Vagina (tissue), 2 donors: ENCODE measurements around the gene SLC44A1. TPM values are rescaled to one million over a fixed set of nuclear protein-coding genes. Genes with fewer than 3 reads are reported as not detected.

Experiments
- DNase-seq, 2 donors: peaks; one replicate each; pipeline ENCODE4 v3.0.0-alpha.2; 2017; ENCODE audit errors: extremely low spot score in 2 of 2
- H3K27ac ChIP-seq: fragments of 200-600 bp; sonication (generic); one replicate; pipeline ENCODE4 v1.5.1; 2019
- H3K27me3 ChIP-seq: fragments of 200-600 bp; sonication (generic); one replicate; pipeline ENCODE4 v1.5.1; 2019
- H3K36me3 ChIP-seq, 2 donors: fragments of 200-600 bp; sonication (generic); one replicate each; pipeline ENCODE4 v1.5.1; 2017 to 2019
- H3K4me1 ChIP-seq: fragments of 200-600 bp; sonication (generic); one replicate; pipeline ENCODE4 v1.5.1; 2019
- H3K4me3 ChIP-seq, 2 donors: fragments of 200-600 bp; sonication (generic); 1 replicate in 1 of 2; 2 replicates in 1 of 2; pipeline ENCODE4 v1.5.1; 2016 to 2019
- H3K9me3 ChIP-seq: fragments of 200-600 bp; sonication (generic); one replicate; pipeline ENCODE4 v1.5.1; 2019
- POLR2A ChIP-seq, 2 donors: fragments of 450-650 bp; IDR thresholded peaks; one replicate each; pipeline ENCODE4 v1.6.1; 2017; ENCODE audit warnings: antibody characterized with exemption in 2 of 2, mild to moderate bottlenecking in 2 of 2, moderate library complexity in 2 of 2
- POLR2AphosphoS5 ChIP-seq, 2 donors: sonication (generic); formaldehyde crosslinking; IDR thresholded peaks; one replicate each; pipeline ENCODE4 v1.9.0; 2017; ENCODE audit warnings: antibody characterized with exemption in 2 of 2, mild to moderate bottlenecking in 2 of 2, low read depth in 1 of 2; ENCODE audit not compliant: insufficient read depth in 1 of 2
- intact Hi-C: fragments of 100-400 bp; cut with DNase I; formaldehyde crosslinking; loops from one replicate; pipeline ENCODE4 v1.15.1; 2023
- total RNA-seq: library from RNA; depleted of rRNA; stranded (reverse); fragments of >200 nt; gene quantifications from one replicate; pipeline ENCODE4 v1.2.3, GENCODE V29; 2016
- TF ChIP-seq, protein P1 (sequence below), 3 experiments: fragments of 450-650 bp in 2 of 3; fragments of 200-600 bp in 1 of 3; sonication (generic) in 1 of 3; IDR thresholded peaks; one replicate each; pipeline ENCODE4 v1.5.1; 2017 to 2019; ENCODE audit warnings: antibody characterized with exemption in 3 of 3, mild to moderate bottlenecking in 2 of 3, moderate library complexity in 2 of 3

The SLC44A1 gene
- total RNA-seq, 1 donor from 2014 or later, result 67.3 TPM

DNA sequence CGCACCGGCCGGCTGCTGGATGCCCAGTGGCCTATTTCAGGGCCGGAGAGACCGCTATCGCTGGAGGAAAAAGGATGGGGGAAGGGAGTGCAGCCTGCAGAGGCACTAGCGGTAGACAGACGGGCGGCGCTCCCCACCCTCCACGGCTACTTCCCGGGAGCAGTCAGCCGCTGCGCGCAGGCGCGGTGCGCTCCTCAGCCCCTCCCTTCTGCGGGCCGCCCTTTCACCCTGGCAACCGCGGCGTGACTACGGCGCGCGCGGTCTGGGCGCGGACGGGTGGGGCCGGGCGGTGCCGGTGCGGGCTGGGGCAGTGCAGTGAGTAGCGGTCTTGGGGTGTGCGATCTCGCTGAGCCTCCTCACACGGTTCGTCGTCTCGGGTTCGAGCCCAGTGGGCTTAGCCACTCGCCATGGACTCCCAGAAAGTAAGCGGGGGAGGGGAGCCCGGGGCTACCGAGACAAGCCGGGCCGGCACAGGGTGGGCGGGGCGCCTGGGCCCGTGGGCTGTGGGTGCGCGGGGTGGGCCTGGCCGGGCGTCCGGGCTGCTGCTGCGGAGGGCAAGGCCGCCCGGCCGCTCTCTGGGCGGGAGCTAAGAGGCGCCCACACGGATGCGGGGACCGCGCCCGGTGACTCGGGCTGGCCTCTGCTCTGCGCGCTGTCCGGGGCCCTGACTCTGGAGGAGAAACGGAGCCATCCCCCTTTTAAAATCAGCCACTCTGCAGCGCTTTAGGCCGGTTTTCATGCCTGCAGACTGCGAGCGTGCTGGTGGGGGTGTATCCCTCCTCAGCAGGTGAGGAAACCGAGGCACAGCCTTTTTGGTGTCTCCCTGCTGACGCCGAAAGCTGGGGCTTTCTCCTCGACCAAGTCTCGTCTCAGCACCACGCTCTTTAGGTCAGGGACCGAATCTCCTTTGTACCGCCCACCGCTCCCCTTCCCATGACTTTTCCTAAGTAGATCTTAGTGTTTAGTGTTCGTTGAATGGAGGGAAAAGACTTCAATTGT lies 203.7 kb downstream of the SLC44A1 start, which contains the start of gene FSD1L:
FSD1L (plus strand) TSS at position 221 of the 999 bp plus-strand sequence; CDS start at position 408, 187 bp downstream.
- Histone ChIP-seq H3K4me1 (peaks cover 15% of the 10 kb centered on the region), H3K36me3 (no peaks in the 10 kb centered on the region), H3K4me3 (peak within 1 kb of the TSS; percentile 84 to 88), H3K27me3 (no peaks in the 10 kb centered on the region), H3K27ac (peak within 1 kb of the TSS; percentile 81), H3K9me3 (no peaks in the 10 kb centered on the region)
- DNase-seq, result no peak
- intact Hi-C loops, result no loop called here
- TF ChIP-seq, protein P1, sequence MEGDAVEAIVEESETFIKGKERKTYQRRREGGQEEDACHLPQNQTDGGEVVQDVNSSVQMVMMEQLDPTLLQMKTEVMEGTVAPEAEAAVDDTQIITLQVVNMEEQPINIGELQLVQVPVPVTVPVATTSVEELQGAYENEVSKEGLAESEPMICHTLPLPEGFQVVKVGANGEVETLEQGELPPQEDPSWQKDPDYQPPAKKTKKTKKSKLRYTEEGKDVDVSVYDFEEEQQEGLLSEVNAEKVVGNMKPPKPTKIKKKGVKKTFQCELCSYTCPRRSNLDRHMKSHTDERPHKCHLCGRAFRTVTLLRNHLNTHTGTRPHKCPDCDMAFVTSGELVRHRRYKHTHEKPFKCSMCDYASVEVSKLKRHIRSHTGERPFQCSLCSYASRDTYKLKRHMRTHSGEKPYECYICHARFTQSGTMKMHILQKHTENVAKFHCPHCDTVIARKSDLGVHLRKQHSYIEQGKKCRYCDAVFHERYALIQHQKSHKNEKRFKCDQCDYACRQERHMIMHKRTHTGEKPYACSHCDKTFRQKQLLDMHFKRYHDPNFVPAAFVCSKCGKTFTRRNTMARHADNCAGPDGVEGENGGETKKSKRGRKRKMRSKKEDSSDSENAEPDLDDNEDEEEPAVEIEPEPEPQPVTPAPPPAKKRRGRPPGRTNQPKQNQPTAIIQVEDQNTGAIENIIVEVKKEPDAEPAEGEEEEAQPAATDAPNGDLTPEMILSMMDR (IDR thresholded peaks at IDR 0.05), result peak in 1 of 3 experiments; percentile 12
- TF ChIP-seq POLR2AphosphoS5 (IDR thresholded peaks at IDR 0.05; ENCODE audit: insufficient read depth in 1 of 2, low read depth in 1 of 2), result peak in 1 of 2 donors; percentile 63
- no peak for TF ChIP-seq POLR2A (IDR thresholded peaks at IDR 0.05)

DNA sequence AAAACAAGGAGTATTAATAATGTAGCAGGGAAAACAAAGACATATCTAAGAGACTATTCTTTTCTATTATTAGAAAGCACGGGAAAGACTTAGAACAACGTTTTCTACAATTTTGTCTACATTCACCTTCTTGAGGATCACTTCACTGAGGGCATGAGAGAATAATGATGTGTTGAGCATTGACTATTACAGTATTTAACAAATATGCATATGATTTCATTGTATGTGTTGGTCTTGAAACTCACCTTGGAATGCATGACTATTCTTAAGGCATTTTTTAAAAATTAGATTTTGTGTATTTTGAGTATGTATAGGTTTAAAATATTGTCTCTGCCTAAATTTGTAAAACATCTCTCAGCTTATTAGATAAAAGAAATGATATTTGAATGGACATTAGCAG lies 204.6 kb downstream of the SLC44A1 start:
- H3K27me3 ChIP-seq, result no peaks in the 10 kb centered on the region
- H3K9me3 ChIP-seq, result no peaks in the 10 kb centered on the region
- peak overlapping the region; percentile 84 to 88 for H3K4me3 ChIP-seq
- TF ChIP-seq, protein P1 (IDR thresholded peaks at IDR 0.05), result no peak
- TF ChIP-seq POLR2AphosphoS5 (IDR thresholded peaks at IDR 0.05; ENCODE audit: insufficient read depth in 1 of 2, low read depth in 1 of 2) (no peak), POLR2A (IDR thresholded peaks at IDR 0.05) (no peak)
- DNase-seq, result no peak
- H3K4me1 ChIP-seq, result peaks cover 15% of the 10 kb centered on the region
- H3K27ac ChIP-seq, result no peak overlapping the region
- intact Hi-C loops, result no loop called here
- no peaks in the 10 kb centered on the region for H3K36me3 ChIP-seq

DNA sequence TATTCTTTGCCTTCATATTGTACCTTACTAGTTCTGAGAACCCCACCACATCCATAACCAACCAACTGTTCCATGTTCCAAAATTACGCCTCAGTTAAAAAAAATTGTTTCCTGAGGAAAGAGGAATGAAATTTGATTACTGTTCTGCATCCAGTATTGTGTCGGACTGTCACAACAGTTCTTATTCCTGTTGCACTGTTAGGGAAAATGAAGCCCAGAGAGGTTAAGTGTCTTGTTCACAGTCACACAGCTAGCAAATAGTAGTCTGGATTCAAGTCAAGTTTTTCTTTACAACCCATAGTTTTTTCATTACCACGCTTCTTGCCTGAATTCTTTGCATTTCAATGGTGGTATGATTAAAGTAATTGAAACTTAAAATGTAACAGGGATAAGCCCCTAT lies 207.7 kb downstream of the SLC44A1 start:
- Histone ChIP-seq H3K27ac (no peak overlapping the region), H3K4me1 (peaks cover 20% of the 10 kb centered on the region), H3K36me3 (no peaks in the 10 kb centered on the region), H3K27me3 (no peaks in the 10 kb centered on the region), H3K4me3 (no peak overlapping the region), H3K9me3 (no peaks in the 10 kb centered on the region)
- intact Hi-C loops, result no loop called here
- TF ChIP-seq POLR2A (IDR thresholded peaks at IDR 0.05), result no peak
- TF ChIP-seq, protein P1 (IDR thresholded peaks at IDR 0.05), result no peak
- TF ChIP-seq POLR2AphosphoS5 (IDR thresholded peaks at IDR 0.05; ENCODE audit: insufficient read depth in 1 of 2, low read depth in 1 of 2), result no peak
- no peak for DNase-seq

DNA sequence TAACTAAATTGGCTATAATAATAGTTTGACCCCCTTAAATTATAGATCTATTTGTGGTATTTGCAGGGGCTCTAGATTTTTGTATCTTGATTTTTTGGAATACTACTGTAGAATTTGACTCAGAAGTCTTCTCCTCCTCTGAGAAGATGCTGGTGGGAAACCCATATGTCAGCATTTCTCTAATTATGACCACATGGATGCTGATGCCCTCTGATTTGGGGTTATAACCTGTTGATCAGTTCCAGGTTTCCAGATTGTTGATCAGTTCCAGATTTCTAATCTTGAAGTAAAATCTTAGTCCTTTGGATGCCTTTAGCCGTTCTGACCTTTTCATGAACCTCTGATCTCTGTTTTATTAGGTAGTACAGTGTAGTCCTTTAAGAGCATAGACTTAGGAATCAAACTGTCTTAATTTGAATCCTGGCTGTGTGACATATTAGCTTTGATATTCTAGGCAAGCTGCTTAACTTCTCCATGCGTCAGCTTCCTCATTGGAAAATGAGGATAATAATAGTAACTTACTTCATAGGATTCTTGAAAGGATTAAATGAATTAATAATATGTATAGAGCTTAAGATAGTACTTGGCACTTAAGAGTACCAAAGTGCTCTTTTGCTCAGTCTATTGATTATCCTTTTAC lies 211.5 kb downstream of the SLC44A1 start:
- Histone ChIP-seq H3K4me3 (no peak overlapping the region), H3K4me1 (peaks cover 6% of the 10 kb centered on the region), H3K36me3 (no peaks in the 10 kb centered on the region), H3K9me3 (no peaks in the 10 kb centered on the region), H3K27me3 (no peaks in the 10 kb centered on the region), H3K27ac (no peak overlapping the region)
- TF ChIP-seq POLR2AphosphoS5 (IDR thresholded peaks at IDR 0.05; ENCODE audit: insufficient read depth in 1 of 2, low read depth in 1 of 2) (no peak), POLR2A (IDR thresholded peaks at IDR 0.05) (no peak)
- TF ChIP-seq, protein P1 (IDR thresholded peaks at IDR 0.05), result no peak
- intact Hi-C loops, result no loop called here
- DNase-seq, result no peak
